HEK293 (cell line): ENCODE measurements around the gene FFAR2.

Source experiments
- CTCF ChIA-PET: fragments of 350-600 bp; formaldehyde crosslinking; extraction: SDS; loops from one replicate; lab custom pipeline; 2021; ENCODE audit warnings: antibody characterized with exemption; lab: Yijun Ruan, JAX
- POLR2A ChIA-PET: fragments of 300-600 bp; formaldehyde crosslinking; extraction: SDS; loops from one replicate; lab custom pipeline; 2020; ENCODE audit warnings: antibody characterized with exemption, inconsistent platforms; lab: Yijun Ruan, JAX
- H3K27ac ChIP-seq: fragments of 200-500 bp; sonication (Bioruptor generic); 2 replicates; pipeline ENCODE4 v1.5.1; 2014; ENCODE audit warnings: low read depth, low read length, control low read depth, inconsistent platforms; ENCODE audit errors: extremely low read depth
- H3K36me3 ChIP-seq, 2 experiments: fragments of 200-500 bp in 1 of 2; sonication (Bioruptor generic) in 1 of 2; 1 replicate in 1 of 2; 2 replicates in 1 of 2; pipeline ENCODE4 v1.5.1; 2014 to 2017; ENCODE audit warnings: inconsistent platforms in 2 of 2, low read length in 2 of 2; ENCODE audit not compliant: control insufficient read depth in 2 of 2, insufficient read depth in 1 of 2
- H3K4me1 ChIP-seq: fragments of 200-500 bp; sonication (Bioruptor generic); 2 replicates; pipeline ENCODE4 v1.5.1; 2014; ENCODE audit warnings: mild to moderate bottlenecking, low read length, inconsistent platforms; ENCODE audit not compliant: control insufficient read depth, insufficient read depth
- H3K4me3 ChIP-seq: 2 replicates; pipeline ENCODE4 v1.5.1; 2011; ENCODE audit warnings: low read depth, mild to moderate bottlenecking, control low read depth, low read length, moderate library complexity
- H3K9me3 ChIP-seq: fragments of 200-500 bp; sonication (Bioruptor generic); 2 replicates; pipeline ENCODE4 v1.5.1; 2014; ENCODE audit warnings: low read depth, low read length, inconsistent platforms; ENCODE audit not compliant: control insufficient read depth, insufficient read depth
- BCL11A ChIP-seq: fragments of 450-650 bp; formaldehyde crosslinking; IDR thresholded peaks from 2 replicates; pipeline ENCODE4 v1.5.1; 2016; ENCODE audit warnings: low read depth, missing biosample characterization, missing genetic modification characterization
- BCL11B ChIP-seq: fragments of 450-650 bp; formaldehyde crosslinking; IDR thresholded peaks from 2 replicates; pipeline ENCODE4 v1.5.1; 2016; ENCODE audit warnings: low read depth, missing biosample characterization, missing genetic modification characterization
- GLIS2 ChIP-seq: fragments of 450-650 bp; formaldehyde crosslinking; IDR thresholded peaks from 2 replicates; pipeline ENCODE4 v1.5.1; 2016; ENCODE audit warnings: missing biosample characterization, missing genetic modification characterization
- TCF7L2 ChIP-seq: IDR thresholded peaks from 2 replicates; pipeline ENCODE4 v1.6.1; 2011; ENCODE audit warnings: low read depth, mild to moderate bottlenecking, inconsistent platforms, low read length, moderate library complexity, borderline replicate concordance
- ZBTB26 ChIP-seq: fragments of 450-650 bp; formaldehyde crosslinking; optimal IDR thresholded peaks from 2 replicates; pipeline ENCODE3; 2016; ENCODE audit warnings: missing biosample characterization, mild to moderate bottlenecking, missing genetic modification characterization
- ZBTB49 ChIP-seq: fragments of 450-650 bp; formaldehyde crosslinking; IDR thresholded peaks from 2 replicates; pipeline ENCODE4 v1.5.1; 2016; ENCODE audit warnings: missing biosample characterization, missing genetic modification characterization, low read depth
- ZNF155 ChIP-seq: fragments of 450-650 bp; formaldehyde crosslinking; IDR thresholded peaks from 2 replicates; pipeline ENCODE4 v1.5.1; 2016; ENCODE audit warnings: missing biosample characterization, missing genetic modification characterization
- ZNF214 ChIP-seq: fragments of 450-650 bp; formaldehyde crosslinking; IDR thresholded peaks from 2 replicates; pipeline ENCODE4 v1.5.1; 2017; ENCODE audit warnings: missing biosample characterization, mild to moderate bottlenecking, missing genetic modification characterization, borderline replicate concordance
- ZNF248 ChIP-seq: fragments of 450-650 bp; formaldehyde crosslinking; IDR thresholded peaks from 2 replicates; pipeline ENCODE4 v1.5.1; 2017; ENCODE audit warnings: missing biosample characterization, missing genetic modification characterization
- ZNF341 ChIP-seq: fragments of 450-650 bp; formaldehyde crosslinking; IDR thresholded peaks from 2 replicates; pipeline ENCODE4; 2016; ENCODE audit warnings: low read depth, missing biosample characterization, missing genetic modification characterization
- ZNF354C ChIP-seq: fragments of 450-650 bp; formaldehyde crosslinking; IDR thresholded peaks from 2 replicates; pipeline ENCODE4 v1.5.1; 2016; ENCODE audit warnings: missing biosample characterization, missing genetic modification characterization, low read depth, borderline replicate concordance
- ZNF48 ChIP-seq: fragments of 450-650 bp; formaldehyde crosslinking; IDR thresholded peaks from 2 replicates; pipeline ENCODE4 v1.5.1; 2016; ENCODE audit warnings: missing biosample characterization, missing genetic modification characterization
- ZNF488 ChIP-seq: fragments of 450-650 bp; formaldehyde crosslinking; IDR thresholded peaks from 2 replicates; pipeline ENCODE4 v1.5.1; 2016; ENCODE audit warnings: missing biosample characterization, missing genetic modification characterization
- ZNF510 ChIP-seq: fragments of 450-650 bp; formaldehyde crosslinking; IDR thresholded peaks from 2 replicates; pipeline ENCODE4 v1.5.1; 2018; ENCODE audit warnings: mild to moderate bottlenecking, missing genetic modification characterization, missing biosample characterization; ENCODE audit not compliant: insufficient replicate concordance
- ZNF518A ChIP-seq: fragments of 450-650 bp; formaldehyde crosslinking; conservative IDR thresholded peaks from 2 replicates; pipeline ENCODE4 v1.5.1; 2016; ENCODE audit warnings: low read depth, missing biosample characterization, missing genetic modification characterization
- ZNF529 ChIP-seq: fragments of 450-650 bp; formaldehyde crosslinking; IDR thresholded peaks from 2 replicates; pipeline ENCODE4 v1.5.1; 2017; ENCODE audit warnings: missing genetic modification characterization, missing biosample characterization; ENCODE audit not compliant: insufficient replicate concordance
- ZNF707 ChIP-seq: fragments of 450-650 bp; formaldehyde crosslinking; IDR thresholded peaks from 2 replicates; pipeline ENCODE4 v1.5.1; 2016; ENCODE audit warnings: missing biosample characterization, missing genetic modification characterization
- ZNF777 ChIP-seq: fragments of 450-650 bp; formaldehyde crosslinking; IDR thresholded peaks from 2 replicates; pipeline ENCODE4 v1.5.1; 2017; ENCODE audit warnings: missing biosample characterization, missing genetic modification characterization, borderline replicate concordance

The FFAR2 gene

GRCh38 chr19:35429698-35430408 lies 18.2 kb upstream of the FFAR2 start (continued):
- TF ChIP-seq ZBTB26 (tag by site-specific recombination): no peak
- TF ChIP-seq ZNF341 (tag by site-specific recombination): no peak

GRCh38 chr19:35430409-35431144 lies 17.5 kb upstream of the FFAR2 start:
- Histone ChIP-seq H3K27ac (no peak overlapping the region), H3K4me3 (no peak overlapping the region), H3K9me3 (peaks cover 12% of the 10 kb centered on the region), H3K4me1 (peaks cover 5% of the 10 kb centered on the region; the same call in 1 of the 2 replicates), H3K36me3 (no peaks in the 10 kb centered on the region)
- CTCF ChIA-PET: interaction anchor here (0.5 to 2.0 kb wide), 5 partner anchors 11 to 77 kb away, joined by 3 to 7 read pairs (median 3); no protein-coding TSS in a partner anchor
- POLR2A ChIA-PET: no interaction called here
- TF ChIP-seq TCF7L2: no peak
- TF ChIP-seq ZBTB49 (tag by site-specific recombination): no peak
- TF ChIP-seq ZNF48: no peak
- no peak for TF ChIP-seq ZNF510 (tag by site-specific recombination)
- no peak for TF ChIP-seq ZNF777 (tag by site-specific recombination)
- no peak for TF ChIP-seq ZNF529 (tag by site-specific recombination)
- no peak for TF ChIP-seq ZNF155 (tag by site-specific recombination)
- no peak for TF ChIP-seq ZNF214 (tag by site-specific recombination)
- no peak for TF ChIP-seq BCL11A (tag by site-specific recombination)
- TF ChIP-seq ZNF354C: no peak
- no peak for TF ChIP-seq ZNF488 (tag by site-specific recombination)
- no peak for TF ChIP-seq GLIS2 (tag by site-specific recombination)
- no peak for TF ChIP-seq BCL11B (tag by site-specific recombination)
- TF ChIP-seq ZNF518A: no peak
- no peak for TF ChIP-seq ZNF707
- TF ChIP-seq ZNF248 (tag by site-specific recombination): no peak
